GM12801 (cell line): ENCODE measurements around the gene RNF4.

Experiments used
- CTCF ChIP-seq: IDR thresholded peaks from one replicate; pipeline ENCODE4 v1.5.1; 2011; ENCODE audit warnings: control low read depth; ENCODE audit not compliant: insufficient read length; ENCODE audit errors: extremely low read depth

The RNF4 gene

DNA sequence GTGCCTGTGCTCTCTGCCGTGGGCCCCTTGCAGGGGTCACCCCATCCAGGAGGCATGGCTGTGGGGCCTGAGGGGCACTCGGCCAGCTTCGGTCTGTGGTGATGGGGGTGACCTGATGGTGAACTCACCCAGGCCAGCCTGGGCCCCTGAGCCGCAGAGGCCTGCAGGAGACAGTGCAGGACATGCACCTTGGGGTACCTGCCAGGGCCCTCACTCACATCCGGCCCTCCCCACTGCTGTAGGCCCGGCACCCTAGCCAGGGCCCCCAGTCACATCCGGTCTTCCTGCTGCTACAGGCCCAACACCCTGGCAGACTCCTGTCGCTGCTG is 42.9 kb upstream of the RNF4 start:
- no peak for TF ChIP-seq CTCF

DNA sequence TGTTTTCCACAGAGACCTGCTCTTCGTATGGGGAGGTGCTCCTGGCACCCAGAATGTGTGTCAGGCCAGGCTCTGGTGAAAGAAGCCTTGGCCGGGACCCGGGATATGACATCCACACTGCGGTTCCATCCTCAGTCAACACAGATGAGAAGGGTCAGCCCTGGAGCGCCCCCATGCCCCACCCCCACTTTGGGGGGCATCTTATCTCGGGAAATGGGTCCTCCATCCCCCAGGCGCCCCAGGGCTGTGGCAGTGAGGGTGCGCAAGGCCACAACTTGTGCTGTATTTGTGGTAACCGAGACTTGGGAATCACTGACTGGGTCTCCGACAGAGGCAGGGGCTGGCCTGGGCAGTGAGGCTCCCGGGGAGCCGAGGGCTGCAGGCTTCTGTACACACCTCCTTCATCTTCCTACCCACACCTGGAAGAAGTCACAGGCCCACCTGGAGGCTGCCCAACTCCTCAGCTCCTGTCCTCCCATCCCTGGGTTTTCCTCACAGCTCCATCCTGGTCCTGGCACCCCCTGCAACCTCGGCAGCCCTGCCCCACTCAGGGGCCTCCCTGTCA is 42.1 kb upstream of the RNF4 start:
- no peak for TF ChIP-seq CTCF

DNA sequence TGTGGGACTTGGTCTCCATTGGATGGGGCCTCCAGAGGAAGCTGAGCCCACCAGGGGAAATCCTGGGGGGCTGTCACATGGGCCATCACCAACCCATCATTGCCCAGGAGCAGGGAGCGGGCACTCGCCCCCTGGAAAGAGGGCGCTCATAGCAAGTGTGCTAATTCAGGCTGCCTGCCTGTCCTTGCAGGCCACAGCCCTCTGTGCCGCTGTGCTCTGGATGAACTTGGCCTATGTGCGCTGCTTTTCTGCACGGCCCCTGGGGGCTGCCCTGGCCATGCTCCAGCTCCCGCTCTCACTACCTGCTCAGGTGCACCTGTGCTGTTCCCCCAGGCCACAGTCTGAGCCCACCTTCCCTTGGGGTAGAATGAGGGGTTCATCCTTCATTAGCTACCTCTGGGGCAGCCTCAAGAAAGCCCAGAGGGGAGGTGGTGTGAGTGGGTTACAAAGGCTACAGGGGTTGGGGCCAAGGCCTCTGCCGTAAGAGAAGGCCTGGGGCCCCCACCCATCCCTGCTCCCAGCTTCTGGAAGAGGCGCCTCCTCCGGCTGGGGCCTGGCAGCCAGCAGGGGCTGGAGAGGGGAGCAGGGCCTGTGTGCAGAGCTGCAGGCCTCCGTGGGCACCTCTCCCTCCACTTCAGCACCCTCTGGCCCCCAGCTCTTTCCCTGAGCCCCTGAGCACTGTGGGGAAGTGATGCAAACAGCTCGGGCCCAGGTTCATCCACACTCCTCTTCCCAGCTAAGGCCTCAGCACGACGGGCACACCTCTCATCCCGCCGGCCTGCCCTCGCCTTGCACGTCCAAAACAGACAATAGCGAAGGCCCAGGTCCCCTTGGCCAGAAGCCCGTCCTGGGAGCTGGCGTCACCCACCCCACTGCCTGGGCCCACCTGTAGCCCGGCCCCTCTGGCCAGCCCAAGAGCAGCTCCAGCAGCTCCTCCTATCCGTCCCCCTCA is 41.2 kb upstream of the RNF4 start:
- TF ChIP-seq CTCF: no peak

GRCh38 chr4:2428496-2429213 is 40.3 kb upstream of the RNF4 start:
- no peak for TF ChIP-seq CTCF

GRCh38 chr4:2432004-2432403 is 36.9 kb upstream of the RNF4 start:
- no peak for TF ChIP-seq CTCF

- TF ChIP-seq CTCF: no peak
Measured at GRCh38 chr4:2432991-2433530, 35.8 kb upstream of the RNF4 start.
